ENCODE data around the gene FKBP10.
A peak's percentile ranks its signal among the peaks of the same experiment; 100 is the strongest.
"Not testable (repeated sequence)": the region's sequence is repeated elsewhere in the genome, so short reads cannot be mapped to it uniquely, and the experiment has no call there.

The FKBP10 gene

DNA sequence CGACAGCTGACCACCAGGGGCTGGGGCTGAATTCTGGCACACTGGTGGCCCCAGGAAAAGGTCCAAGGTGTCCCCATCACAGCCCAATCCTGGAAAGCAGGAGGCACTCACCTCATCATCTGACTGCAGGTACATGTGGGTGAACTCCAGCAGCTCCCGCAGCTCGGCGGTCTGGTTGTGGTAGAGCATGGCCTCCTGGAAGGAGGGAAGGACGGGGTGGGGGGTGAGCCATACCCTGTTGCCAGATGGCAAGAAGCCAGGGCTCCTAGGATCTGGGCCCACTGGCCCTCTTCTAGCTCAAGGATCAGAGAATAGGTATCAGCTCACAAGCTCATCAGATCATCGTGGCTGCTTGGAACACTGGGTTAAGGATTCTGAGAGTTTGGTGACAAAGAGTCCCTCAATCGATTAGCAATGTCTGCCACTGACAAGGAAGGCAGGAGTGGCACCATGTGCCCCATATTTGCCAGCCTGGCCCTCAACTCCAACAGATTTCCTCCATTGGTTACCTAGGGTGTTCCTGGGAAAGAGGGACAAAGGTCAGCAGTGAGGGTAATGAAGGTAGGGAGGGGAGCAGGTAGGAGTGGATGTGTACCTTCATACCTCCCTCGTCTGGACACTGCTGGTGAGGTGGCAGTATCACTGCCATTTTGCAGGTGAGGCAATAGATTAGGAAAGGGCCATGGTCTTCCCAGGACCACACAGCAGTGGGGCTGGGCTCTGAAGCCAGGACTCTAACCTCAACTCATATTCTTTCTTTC is 5.9 kb upstream of the FKBP10 start:
- no peak for DNase-seq (ENCODE audit: low read depth in 2 of 2)

DNA sequence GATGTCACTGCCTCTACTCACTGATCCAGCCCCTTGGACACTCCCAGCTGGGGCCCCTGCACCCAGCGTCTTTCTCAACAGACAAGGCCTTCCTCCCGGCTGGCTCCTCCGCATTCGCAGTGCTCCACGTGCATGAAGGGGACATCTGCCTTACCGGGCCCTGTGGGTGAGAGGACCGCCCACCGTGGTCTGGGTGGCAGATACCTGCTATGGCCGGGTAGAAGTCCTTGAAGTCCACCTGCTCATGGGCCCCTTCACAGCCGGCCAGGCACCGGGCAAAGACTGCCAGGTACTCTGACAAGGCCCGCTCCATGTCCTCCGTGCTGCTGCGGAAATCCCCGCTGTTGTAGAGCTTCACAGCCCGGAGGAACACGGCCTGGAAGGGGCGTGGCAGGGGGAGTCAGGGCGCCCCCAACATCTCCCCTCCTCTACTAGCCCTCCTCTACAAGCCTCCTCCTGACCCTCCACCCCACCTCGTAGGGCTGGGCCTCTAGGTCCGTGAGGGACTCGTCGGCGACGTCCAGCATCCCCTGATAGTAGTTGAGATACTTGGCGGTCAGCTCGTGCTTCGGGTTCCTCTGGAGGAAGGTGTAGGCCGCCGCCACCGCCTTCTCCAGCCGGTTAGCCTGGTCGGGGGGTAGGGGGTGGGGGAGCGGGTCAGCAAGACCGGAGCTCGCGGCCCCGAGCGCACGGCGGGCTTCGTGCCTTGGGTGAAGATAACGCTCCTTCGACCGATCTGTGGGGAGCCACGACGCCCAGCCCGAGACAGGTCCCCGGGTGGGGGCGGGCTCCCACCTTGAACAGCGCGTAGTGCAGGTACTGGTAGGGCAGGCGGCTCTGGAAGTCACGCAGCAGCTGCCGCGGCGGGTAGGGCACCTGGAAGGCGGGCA is 1.9 kb upstream of the FKBP10 start:
- DNase-seq (ENCODE audit: low read depth in 2 of 2) = peak in 1 of 2 experiments; percentile 11

DNA sequence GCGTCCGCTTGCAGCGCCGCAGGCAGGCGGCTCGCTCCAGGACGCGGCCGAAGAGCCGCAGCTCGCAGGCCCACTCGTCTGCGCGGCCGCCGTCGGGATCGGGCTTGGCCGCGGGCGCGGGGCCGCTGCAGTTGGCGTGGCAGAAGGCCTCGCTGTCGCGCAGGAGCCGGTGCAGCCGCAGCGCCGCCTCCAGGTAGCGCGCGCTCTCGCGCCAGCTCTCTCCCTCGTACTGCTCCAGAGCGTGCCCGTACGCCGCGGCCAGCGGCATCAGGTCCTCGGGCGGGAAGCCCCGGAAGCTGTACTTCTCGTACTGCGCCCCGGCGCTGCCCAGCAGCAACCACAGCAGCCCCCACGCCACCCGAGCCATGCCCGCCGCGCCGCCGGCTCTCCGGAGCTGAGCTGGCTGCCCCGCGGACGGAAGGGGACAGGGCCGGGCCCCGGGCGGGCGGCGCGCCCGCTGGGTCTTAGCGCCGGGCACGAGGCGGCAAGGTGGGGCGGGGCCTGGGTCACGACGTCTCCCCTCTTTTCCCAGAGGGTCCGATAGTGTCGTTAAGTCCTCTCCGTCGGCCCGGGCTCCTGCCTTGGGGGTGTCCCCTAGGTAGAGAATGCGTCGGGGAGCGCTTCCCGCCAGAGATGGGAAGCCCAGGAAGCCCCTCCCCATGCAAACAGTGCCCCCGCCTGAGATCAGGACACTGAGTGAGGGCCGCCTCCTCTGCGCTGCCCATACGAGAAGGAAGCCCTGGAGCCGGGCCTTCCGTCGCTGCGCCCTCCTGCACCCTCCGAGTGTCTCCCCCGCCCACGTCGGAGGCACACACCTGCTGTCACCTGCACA is 1.0 kb upstream of the FKBP10 start, which contains the start of gene P3H4:
P3H4 (minus strand) TSS at position 401 of the 832 bp plus-strand sequence; CDS start at position 367, 34 bp downstream.
- DNase-seq (ENCODE audit: low read depth in 2 of 2) = peak; percentile 37 to 55

DNA sequence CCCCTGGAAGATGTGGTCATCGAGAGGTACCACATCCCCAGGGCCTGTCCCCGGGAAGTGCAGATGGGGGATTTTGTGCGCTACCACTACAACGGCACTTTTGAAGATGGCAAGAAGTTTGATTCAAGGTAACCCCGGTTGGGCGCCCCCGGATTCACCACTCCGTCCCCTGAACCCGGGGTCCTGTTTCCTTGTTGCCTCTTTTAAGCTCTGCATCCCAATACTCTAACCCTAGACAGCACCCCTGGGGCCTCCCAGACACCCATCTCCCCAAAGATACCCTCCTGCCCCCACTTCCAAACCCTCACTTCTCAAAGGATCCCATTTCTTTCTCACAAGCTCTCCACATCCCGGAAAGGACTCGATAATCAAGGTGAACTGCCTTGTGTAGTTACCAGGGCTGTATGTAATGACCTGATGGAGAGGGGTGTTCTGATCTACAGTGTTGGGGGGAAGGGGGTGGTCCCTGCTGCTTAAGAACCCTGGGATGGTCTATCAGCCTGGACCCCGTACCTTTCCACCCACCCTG is 412 bp downstream of the FKBP10 start:
- no peak for DNase-seq (ENCODE audit: low read depth in 2 of 2)

DNA sequence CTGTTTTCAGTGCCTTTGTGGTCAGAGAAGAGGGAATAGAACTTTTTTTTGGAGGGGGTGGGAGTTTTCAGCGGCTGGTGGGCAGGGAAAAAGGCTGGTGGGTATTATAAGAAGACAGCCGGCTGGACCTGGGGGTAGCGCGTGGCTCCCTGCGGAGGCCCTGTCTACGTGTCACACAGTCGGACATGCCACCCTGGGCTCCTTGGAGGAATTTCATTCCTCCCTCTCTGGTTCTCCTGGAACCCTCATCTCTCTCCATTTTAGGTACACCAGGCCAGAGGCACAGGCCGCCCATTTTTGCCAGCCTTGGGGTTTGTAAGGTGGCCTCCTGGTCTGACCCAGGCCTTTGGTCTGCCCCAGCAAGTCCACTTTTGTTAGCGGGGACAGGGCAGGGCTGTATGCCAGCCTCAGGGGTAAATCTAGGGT is 908 bp downstream of the FKBP10 start:
- DNase-seq (ENCODE audit: low read depth in 2 of 2) = no peak

DNA sequence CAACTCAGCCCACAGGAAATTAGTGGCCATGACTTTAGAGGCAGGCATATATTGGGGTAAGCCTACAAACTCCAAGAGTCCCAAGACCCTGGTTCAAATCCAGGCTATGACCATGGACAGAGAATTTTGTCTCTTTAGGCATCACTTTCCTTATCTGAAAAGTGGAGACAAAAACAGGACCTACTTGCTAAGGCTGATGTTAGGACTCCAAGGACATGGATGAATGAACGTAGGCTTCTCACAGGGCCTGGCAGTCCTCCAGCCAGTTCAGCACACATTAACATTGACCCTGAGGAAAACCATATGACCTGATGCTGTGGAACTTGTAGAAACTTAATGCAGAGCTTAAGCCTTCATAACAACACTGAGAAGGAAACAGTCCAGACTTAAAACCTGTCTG is 1.4 kb downstream of the FKBP10 start:
- DNase-seq (ENCODE audit: low read depth in 2 of 2) = no peak

DNA sequence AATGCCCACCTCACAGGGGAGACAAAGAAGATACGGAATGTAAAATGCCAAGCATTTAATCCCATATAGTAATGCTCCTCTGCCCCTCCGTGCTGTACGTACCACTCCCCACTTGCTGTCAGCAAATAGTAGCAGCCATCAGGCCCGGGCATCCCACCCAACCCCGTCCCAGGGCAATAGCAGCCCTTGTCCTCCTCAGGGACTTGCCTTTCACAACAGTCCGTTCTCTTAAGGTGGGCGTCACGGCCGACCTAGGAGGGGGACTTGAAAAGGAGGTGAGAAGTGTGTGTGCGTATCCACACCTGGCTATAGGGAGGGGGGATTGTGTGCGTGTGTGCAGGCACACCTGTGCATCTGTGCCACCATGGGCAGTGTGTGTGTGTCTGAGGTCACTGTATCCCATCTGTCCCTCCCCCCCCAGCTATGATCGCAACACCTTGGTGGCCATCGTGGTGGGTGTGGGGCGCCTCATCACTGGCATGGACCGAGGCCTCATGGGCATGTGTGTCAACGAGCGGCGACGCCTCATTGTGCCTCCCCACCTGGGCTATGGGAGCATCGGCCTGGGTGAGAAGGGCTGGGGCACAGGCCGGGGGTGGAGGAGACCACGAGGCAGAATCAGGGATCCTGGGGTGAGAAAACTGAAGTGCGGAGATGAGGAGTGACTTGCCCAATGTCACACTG is 4.0 kb downstream of the FKBP10 start:
- no peak for DNase-seq (ENCODE audit: low read depth in 2 of 2)

DNA sequence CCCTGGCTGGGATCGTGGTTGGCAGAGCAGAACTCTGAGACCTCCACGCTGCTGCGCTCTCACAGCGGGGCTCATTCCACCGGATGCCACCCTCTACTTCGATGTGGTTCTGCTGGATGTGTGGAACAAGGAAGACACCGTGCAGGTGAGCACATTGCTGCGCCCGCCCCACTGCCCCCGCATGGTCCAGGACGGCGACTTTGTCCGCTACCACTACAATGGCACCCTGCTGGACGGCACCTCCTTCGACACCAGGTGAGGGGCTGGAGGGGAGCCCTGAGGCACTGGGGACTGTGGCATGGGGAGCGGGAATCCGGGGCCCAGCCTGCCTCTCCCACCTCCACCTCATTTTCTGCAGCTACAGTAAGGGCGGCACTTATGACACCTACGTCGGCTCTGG is 5.2 kb downstream of the FKBP10 start:
- DNase-seq (ENCODE audit: low read depth in 2 of 2) = no peak

DNA sequence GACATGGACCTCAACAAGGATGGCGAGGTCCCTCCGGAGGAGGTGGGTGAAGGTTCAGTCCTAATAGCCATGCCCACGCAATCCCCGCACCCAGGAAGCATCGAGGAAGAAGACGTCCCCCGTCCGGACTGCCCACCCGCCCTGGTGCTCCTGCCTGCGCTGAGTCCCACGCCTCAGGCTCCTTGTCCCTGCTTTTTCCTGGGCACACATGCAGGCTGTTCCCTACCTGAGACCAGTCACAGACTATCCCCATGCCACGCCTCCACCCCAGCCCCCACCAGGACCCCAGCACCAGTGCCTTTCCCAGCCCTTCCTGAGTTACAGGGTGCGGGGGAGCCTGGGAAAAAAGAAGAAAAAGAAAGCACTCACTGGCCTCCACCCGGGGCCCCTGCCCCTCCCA is 9.0 kb downstream of the FKBP10 start:
- no peak for DNase-seq (ENCODE audit: low read depth in 2 of 2)

DNA sequence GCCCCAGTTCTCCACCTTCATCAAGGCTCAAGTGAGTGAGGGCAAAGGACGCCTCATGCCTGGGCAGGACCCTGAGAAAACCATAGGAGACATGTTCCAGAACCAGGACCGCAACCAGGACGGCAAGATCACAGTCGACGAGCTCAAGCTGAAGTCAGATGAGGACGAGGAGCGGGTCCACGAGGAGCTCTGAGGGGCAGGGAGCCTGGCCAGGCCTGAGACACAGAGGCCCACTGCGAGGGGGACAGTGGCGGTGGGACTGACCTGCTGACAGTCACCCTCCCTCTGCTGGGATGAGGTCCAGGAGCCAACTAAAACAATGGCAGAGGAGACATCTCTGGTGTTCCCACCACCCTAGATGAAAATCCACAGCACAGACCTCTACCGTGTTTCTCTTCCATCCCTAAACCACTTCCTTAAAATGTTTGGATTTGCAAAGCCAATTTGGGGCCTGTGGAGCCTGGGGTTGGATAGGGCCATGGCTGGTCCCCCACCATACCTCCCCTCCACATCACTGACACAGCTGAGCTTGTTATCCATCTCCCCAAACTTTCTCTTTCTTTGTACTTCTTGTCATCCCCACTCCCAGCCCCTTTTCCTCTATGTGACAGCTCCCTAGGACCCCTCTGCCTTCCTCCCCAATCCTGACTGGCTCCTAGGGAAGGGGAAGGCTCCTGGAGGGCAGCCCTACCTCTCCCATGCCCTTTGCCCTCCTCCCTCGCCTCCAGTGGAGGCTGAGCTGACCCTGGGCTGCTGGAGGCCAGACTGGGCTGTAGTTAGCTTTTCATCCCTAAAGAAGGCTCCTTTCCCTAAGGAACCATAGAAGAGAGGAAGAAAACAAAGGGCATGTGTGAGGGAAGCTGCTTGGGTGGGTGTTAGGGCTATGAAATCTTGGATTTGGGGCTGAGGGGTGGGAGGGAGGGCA is 9.7 kb downstream of the FKBP10 start:
- DNase-seq (ENCODE audit: low read depth in 2 of 2) = no peak

DNA sequence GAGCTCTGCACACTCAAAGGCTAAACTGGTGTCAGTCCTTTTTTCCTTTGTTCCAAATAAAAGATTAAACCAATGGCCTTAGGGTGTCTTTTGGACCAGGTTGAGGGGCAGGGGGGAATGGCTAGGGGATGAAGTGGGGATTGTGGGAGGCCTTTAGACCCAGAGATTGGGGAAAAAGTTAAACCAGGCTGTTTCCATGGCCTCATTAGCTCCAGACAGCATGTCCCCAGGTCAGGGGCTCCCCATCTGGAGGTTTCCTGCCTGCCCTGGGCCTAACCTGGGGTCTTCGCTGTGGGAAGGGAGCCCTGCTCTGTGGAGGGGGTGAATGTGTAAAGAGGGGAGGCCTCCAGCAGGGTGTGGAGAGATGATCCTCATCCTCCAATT is 10.3 kb downstream of the FKBP10 start:
- DNase-seq (ENCODE audit: low read depth in 2 of 2) = no peak

DNA sequence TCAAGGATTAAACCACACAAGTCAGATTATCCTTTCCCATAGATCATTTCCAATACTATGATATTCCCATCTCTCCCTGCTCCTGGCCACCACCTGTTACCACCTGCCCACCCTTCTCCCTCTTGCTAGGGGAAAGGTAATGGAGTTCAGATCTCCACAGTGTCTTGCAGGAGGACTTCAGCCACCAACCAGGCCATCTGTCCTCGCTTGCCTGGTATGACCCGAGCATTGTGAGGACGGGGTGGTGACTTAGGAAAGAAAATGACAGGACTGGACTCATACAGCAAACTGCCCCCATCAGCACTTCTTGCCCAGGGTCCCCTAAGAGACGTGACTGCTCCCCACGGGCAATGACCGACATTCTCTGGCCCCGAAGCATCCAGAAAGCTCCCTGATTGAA is 10.8 kb downstream of the FKBP10 start:
- no peak for DNase-seq (ENCODE audit: low read depth in 2 of 2)

DNA sequence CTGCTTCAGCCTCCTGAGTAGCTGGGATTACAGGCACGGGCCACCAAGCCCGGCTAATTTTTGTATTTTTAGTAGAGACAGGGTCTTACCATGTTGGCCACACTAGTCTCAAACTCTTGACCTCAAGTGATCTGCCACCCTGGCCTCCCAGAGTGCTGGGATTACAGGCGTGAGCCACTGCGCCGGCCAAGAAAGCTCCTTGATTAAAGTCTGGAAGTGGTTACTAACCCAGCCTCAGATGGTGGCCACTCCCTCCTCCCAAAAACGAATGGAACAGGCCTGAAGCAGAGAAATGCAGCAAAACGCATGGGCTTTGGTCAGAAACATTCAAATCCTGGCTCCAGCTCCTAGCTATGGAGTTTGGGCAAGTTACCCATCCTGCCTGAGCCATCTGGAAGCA is 11.3 kb downstream of the FKBP10 start:
- no peak for DNase-seq (ENCODE audit: low read depth in 2 of 2)

DNA sequence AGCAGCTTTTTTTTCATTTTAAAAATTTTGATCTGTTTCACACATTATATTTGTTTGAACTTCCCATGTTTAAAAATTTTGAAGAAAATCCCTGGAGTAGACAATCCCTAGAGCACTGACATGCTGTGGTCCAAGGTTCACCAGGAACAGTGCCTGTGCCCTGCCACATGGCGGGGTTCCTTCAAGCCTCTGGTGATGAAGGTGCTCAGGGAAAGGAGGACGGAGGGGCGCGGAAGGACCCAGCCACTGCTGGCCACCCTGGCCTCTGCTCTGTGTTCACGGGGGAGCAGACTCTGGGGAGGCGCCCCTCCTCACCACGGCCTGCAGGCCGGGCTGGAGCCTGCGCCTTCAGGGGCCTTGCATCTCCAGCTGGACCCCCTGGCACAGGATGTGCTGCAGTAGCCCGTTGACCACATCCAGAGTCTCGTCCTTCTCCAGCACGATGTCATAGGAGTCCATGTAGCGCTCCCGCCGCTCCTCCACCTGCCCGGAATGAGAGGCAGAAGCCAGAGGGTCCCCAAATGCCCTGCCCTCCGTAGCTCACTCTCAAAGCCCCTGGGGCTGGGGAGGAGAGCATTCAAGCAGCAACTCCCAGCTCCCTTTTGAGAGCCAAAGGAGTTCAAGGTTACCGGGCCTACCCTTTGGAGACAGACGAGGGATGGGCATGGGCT is 12.5 kb downstream of the FKBP10 start:
- no peak for DNase-seq (ENCODE audit: low read depth in 2 of 2)

DNA sequence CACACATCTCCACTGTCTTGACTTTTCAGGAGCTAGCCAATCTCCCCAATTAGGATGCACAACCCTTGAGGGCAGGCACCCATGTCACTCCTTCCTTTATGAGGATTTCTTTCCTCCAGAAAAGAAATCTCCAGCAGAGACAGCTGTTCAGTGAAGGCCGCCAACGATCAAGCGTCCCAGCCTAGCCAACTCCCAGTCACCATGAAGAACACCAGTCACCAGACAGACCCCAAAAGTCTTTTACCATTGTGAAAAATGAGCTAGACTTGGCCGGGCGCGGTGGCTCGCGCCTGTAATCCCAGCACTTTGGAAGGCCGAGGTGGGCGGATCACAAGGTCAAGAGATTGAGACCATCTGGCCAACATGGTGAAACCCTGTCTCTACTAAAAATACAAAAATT is 17.2 kb downstream of the FKBP10 start:
- not testable (repeated sequence) for DNase-seq (ENCODE audit: low read depth in 2 of 2)

DNA sequence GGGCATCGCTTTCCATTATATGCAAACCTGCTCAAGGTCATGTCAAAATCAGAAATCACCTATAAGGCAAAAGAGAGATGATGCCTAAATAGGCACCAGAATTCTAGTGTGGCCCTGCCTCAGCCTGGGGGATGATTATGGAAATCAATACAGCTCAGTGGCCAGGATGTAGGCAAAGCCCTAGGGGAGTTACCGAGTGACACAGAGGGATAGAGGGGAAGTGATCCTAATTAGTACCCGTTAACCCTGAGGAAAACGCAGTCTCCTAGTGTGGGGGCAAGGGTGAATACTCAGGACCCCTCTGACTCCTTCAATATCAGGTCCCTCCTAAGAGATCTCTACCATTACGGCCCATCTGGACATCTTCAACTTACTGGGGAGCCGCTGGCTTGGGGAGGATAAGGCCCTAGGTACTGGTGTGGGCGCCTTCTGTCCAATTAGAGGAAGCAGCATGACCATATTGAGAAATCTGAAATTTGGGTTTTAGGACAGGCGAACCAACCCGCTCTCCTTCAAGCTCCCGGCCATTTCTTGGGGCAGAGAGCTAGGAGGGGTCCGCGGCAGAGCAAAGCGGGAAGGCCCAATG is 22.5 kb downstream of the FKBP10 start:
- DNase-seq (ENCODE audit: low read depth in 2 of 2) = no peak

DNA sequence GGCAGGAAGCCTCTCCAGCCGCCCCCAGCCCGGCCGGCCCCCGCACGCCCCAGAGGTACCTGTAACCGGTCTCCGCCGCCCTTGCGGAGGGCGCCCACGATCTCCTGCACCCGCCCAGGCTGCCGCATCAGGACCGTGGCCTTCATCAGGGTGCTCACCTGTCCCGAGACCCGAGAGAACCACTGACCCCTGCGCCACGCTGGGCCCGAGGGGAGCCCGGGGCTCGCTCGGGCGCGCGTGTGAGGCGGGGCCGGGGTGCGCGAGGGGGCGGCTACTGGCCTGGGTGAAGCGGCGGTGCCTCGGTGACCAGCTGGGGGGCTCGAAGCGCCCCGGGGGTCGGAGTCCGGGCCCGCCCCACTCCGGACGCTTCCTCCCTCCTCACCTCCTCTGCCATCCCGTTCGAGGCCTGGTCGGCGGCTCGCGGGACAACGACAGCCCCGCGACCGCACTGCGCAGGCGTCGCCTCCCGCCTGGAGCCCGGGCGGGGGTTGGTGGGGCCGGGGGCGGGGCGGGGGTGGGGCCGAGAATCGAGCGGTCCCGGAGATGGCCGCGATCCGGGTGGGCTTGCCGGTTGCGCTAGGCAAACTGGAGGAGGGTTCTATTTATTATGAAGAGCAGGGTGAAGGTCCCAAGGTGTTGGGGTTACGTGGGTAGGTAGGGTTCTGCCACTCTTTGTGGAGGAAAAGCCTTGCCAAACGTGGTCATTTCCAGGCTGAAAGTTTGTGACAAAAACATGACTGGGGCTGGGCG is 23.2 kb downstream of the FKBP10 start, which contains the start of gene NT5C3B:
NT5C3B (minus strand) TSS at position 433 of the 750 bp plus-strand sequence; CDS start at position 394, 39 bp downstream.
- DNase-seq (ENCODE audit: low read depth in 2 of 2) = peak; percentile 33 to 47

DNA sequence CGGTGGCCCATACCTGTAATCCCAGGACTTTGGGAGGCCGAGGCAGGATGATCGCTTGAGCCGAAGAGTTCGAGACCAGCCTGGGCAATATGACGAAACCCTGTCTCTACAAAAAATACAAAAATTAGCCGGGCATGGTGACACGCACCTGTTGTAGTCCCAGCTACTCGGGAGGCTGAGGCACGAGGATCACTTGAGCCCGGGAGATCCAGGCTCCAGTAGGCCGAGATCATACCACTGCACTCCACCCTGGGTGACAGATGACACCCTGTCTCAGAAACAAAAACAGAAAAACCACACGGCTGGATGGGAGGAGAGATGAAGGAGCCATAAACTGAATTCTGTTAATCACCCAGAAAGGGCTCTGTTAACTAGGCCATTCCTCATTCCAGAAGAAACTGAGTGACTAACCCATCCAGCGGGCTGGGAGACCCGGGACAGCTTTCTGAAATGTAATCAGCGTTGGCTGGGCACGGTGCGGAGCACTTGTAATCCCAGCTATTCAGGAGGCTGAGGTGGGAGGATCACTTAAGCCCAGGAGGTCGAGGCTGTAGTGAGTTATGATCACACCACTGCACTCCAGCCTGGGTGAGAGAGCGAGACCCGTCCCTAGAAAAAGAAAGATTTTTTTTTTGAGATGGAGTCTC is 23.9 kb downstream of the FKBP10 start:
- no peak for DNase-seq (ENCODE audit: low read depth in 2 of 2)
